KBM-7 (cell line): Measurements from ENCODE around the gene FOXL3.

Experiments
- DNase-seq: peaks from one replicate; pipeline ENCODE4 v3.0.0-alpha.2; 2015
- in situ Hi-C: fragments of 300-500 bp; cut with MboI; formaldehyde crosslinking; loops from 2 replicates; pipeline ENCODE4 v1.14.3; 2020; ENCODE audit warnings: low sequenced_read_pairs, low pct_unique_long_range_greater_than_20kb, mixed read lengths

The FOXL3 gene

GRCh38 chr7:297611-298374, 7.8 kb downstream of the FOXL3 start:
- no peak for DNase-seq
- in situ Hi-C loops: no loop called here

GRCh38 chr7:298375-298702, 8.4 kb downstream of the FOXL3 start:
- in situ Hi-C loops: no loop called here
- DNase-seq: no peak

GRCh38 chr7:298743-299142, 8.8 kb downstream of the FOXL3 start:
- DNase-seq: no peak
- in situ Hi-C loops: no loop called here

- in situ Hi-C loops: no loop called here
- DNase-seq: no peak
These were observed 9.2 kb downstream of the FOXL3 start for GRCh38 chr7:299169-299568.

GRCh38 chr7:299628-300027, 9.7 kb downstream of the FOXL3 start:
- DNase-seq: no peak
- in situ Hi-C loops: no loop called here

GRCh38 chr7:300048-300447, 10.1 kb downstream of the FOXL3 start:
- DNase-seq: no peak
- in situ Hi-C loops: no loop called here

- in situ Hi-C loops: no loop called here
- DNase-seq: no peak
These were observed 10.7 kb downstream of the FOXL3 start for GRCh38 chr7:300546-301290.

- in situ Hi-C loops: no loop called here
- no peak for DNase-seq
These were observed 11.5 kb downstream of the FOXL3 start for GRCh38 chr7:301291-302053.

GRCh38 chr7:302054-302992, 12.4 kb downstream of the FOXL3 start:
- in situ Hi-C loops: no loop called here
- no peak for DNase-seq

GRCh38 chr7:303425-303824, 13.5 kb downstream of the FOXL3 start:
- no peak for DNase-seq
- in situ Hi-C loops: no loop called here

GRCh38 chr7:303884-304573, 14.1 kb downstream of the FOXL3 start:
- DNase-seq: no peak
- in situ Hi-C loops: no loop called here

GRCh38 chr7:304574-305409, 14.8 kb downstream of the FOXL3 start:
- DNase-seq: no peak
- in situ Hi-C loops: no loop called here

GRCh38 chr7:305410-306151, 15.6 kb downstream of the FOXL3 start:
- DNase-seq: no peak

GRCh38 chr7:307970-308369, 18.0 kb downstream of the FOXL3 start:
- no peak for DNase-seq
- in situ Hi-C loops: no loop called here

More at GRCh38 chr7:305410-306151, 15.6 kb downstream of the FOXL3 start:
- in situ Hi-C loops: no loop called here

GRCh38 chr7:309586-310228, 19.7 kb downstream of the FOXL3 start:
- DNase-seq: no peak
- in situ Hi-C loops: no loop called here

GRCh38 chr7:311131-311680, 21.2 kb downstream of the FOXL3 start:
- DNase-seq: no peak
- in situ Hi-C loops: no loop called here
